Testis (tissue), 5 donors: ENCODE results near the gene WRAP73. TPM values are rescaled to one million over a fixed set of nuclear protein-coding genes. Genes with fewer than 3 reads are reported as not detected.
A peak's percentile ranks its signal among the peaks of the same experiment; 100 is the strongest.

Source experiments
- DNase-seq: peaks from one replicate; pipeline ENCODE4 v3.0.0-alpha.2; 2019
- H3K27ac ChIP-seq, 2 donors: fragments of 200-600 bp; sonication (generic); one replicate each; pipeline ENCODE4 v1.5.1; 2019
- H3K27me3 ChIP-seq: fragments of 200-600 bp; sonication (generic); one replicate; pipeline ENCODE4 v1.5.1; 2019
- H3K36me3 ChIP-seq: fragments of 200-600 bp; sonication (generic); one replicate; pipeline ENCODE4 v1.5.1; 2017; ENCODE audit warnings: low read depth; ENCODE audit errors: missing control alignments
- H3K4me1 ChIP-seq: fragments of 200-600 bp; sonication (generic); one replicate; pipeline ENCODE4 v1.5.1; 2019
- H3K4me3 ChIP-seq, 2 donors: fragments of 200-600 bp; sonication (generic); one replicate each; pipeline ENCODE4 v1.5.1; 2017 to 2019
- H3K9me3 ChIP-seq: fragments of 200-600 bp; sonication (generic); one replicate; pipeline ENCODE4 v1.5.1; 2017
- POLR2A ChIP-seq: fragments of 450-650 bp; IDR thresholded peaks from one replicate; pipeline ENCODE4 v1.6.1; 2017; ENCODE audit warnings: antibody characterized with exemption, mild to moderate bottlenecking, moderate library complexity
- WGBS, 2 donors: methylation state at CpG; one replicate each; pipeline ENCODE4 v1.1.5; 2018; 5-methylcytosine and 5-hydroxymethylcytosine counted together
- intact Hi-C: fragments of 100-400 bp; cut with DNase I; formaldehyde crosslinking; loops from one replicate; pipeline ENCODE4 v1.15.1; 2023; ENCODE audit warnings: low total_unique reads
- long read RNA-seq, 2 donors: transcript quantifications; one replicate each; lab custom pipeline, GENCODE V29; 2026
- polyA plus RNA-seq: library from polyadenylated mRNA; stranded (reverse); fragments of 350-450 nt; fragmentation: Illumina TruSeq; extraction: RNeasy Lipid Tissue Mini Kit (QIAGEN cat#74804); gene quantifications from one replicate; pipeline ENCODE4 v1.2.3, GENCODE V29; 2014; ENCODE audit warnings: low read depth, low replicate concordance; ENCODE audit not compliant: insufficient read depth
- total RNA-seq, 2 donors: library from RNA; depleted of rRNA; stranded (reverse); fragments of >200 nt; gene quantifications; one replicate each; pipeline ENCODE4 v1.2.3, GENCODE V29; 2016
- TF ChIP-seq, protein P1 (sequence below), 3 experiments: fragments of 450-650 bp in 2 of 3; fragments of 200-600 bp in 1 of 3; sonication (generic) in 1 of 3; IDR thresholded peaks; one replicate each; pipeline ENCODE4 v1.5.1; 2016 to 2019; ENCODE audit warnings: antibody characterized with exemption in 3 of 3, mild to moderate bottlenecking in 2 of 3, moderate library complexity in 1 of 3

WRAP73 gene, protein sequence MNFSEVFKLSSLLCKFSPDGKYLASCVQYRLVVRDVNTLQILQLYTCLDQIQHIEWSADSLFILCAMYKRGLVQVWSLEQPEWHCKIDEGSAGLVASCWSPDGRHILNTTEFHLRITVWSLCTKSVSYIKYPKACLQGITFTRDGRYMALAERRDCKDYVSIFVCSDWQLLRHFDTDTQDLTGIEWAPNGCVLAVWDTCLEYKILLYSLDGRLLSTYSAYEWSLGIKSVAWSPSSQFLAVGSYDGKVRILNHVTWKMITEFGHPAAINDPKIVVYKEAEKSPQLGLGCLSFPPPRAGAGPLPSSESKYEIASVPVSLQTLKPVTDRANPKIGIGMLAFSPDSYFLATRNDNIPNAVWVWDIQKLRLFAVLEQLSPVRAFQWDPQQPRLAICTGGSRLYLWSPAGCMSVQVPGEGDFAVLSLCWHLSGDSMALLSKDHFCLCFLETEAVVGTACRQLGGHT
- total RNA-seq (10 to 100 TPM; 26.1 to 34.2 TPM), polyA plus RNA-seq (32.5 TPM)
- long read RNA-seq, donor 1, transcript WRAP73-201 (12 exons, 1,665 nt), result major isoform, 8 of 24 reads
- long read RNA-seq, donor 1, partial matches to known transcripts, result 14 of 24 reads
- long read RNA-seq, donor 1, other reads (novel, unspliced or antisense), result 0 of 24 reads
- long read RNA-seq, donor 2, transcript WRAP73-201 (12 exons, 1,665 nt), result major isoform, 7 of 25 reads
- long read RNA-seq, donor 2, partial matches to known transcripts, result 15 of 25 reads
- long read RNA-seq, donor 2, other reads (novel, unspliced or antisense), result 0 of 25 reads

DNA sequence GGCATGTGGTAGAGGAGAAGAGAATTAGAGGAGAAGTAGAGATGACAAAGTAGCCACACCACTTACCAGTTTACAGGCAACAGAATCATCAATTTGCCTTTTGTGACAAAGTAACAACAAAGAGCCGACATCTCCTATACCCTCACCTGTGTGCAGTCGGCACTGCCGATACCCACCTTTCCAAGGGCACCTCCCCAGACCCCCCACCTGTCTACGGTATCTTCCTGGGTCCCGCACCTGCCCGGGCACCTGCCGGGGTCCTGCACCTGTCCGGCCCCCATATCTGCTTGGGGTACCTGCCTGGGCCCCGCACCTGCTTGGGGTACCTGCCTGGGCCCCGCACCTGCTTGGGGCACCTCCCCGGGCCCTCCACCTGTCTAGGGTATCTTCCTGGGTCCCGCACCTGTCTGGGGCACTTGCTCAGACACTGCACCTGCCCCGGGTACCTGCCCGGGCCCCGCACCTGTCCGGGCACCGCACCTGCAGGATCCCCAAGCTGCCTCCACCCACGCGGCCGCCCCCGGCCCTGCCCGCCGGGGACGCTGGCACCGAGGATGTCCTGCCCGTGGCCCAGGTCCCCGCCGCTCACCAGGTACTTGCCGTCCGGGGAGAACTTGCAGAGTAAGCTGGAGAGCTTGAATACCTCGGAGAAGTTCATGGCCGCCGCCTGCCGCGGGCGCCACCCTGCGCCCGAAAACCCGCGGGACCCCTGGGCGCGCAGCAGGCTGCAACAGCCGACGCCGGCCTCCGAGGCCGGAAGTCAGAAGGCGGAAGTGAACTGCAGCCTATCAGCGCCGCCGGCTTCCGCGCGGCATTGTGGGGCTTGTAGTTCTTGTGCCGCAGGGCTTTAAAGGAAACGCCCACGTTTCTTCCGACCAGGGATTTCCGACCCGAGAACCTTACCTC, at the start of gene WRAP73:
Gene WRAP73 (minus strand): TSS at position 762 of the 906 bp plus-strand sequence. CDS start 104 bp downstream, at position 658.
- peak; percentile 56 for TF ChIP-seq POLR2A
- TF ChIP-seq, protein P1, sequence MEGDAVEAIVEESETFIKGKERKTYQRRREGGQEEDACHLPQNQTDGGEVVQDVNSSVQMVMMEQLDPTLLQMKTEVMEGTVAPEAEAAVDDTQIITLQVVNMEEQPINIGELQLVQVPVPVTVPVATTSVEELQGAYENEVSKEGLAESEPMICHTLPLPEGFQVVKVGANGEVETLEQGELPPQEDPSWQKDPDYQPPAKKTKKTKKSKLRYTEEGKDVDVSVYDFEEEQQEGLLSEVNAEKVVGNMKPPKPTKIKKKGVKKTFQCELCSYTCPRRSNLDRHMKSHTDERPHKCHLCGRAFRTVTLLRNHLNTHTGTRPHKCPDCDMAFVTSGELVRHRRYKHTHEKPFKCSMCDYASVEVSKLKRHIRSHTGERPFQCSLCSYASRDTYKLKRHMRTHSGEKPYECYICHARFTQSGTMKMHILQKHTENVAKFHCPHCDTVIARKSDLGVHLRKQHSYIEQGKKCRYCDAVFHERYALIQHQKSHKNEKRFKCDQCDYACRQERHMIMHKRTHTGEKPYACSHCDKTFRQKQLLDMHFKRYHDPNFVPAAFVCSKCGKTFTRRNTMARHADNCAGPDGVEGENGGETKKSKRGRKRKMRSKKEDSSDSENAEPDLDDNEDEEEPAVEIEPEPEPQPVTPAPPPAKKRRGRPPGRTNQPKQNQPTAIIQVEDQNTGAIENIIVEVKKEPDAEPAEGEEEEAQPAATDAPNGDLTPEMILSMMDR (IDR thresholded peaks at IDR 0.05), result no peak
- H3K4me3 ChIP-seq, result peak within 1 kb of the TSS; percentile 63 to 94
- H3K4me1 ChIP-seq, result no peaks in the 10 kb centered on the region
- no peak within 1 kb of the TSS for H3K27ac ChIP-seq
- no peaks in the 10 kb centered on the region for H3K27me3 ChIP-seq
- DNase-seq, result peak; percentile 95
- no peaks in the 10 kb centered on the region for H3K36me3 ChIP-seq
- no peaks in the 10 kb centered on the region for H3K9me3 ChIP-seq
- 2 to 8% methylated on average over 14 to 59 of the region's 60 CpGs for WGBS, 2 donors
- intact Hi-C loops, result no loop called here

DNA sequence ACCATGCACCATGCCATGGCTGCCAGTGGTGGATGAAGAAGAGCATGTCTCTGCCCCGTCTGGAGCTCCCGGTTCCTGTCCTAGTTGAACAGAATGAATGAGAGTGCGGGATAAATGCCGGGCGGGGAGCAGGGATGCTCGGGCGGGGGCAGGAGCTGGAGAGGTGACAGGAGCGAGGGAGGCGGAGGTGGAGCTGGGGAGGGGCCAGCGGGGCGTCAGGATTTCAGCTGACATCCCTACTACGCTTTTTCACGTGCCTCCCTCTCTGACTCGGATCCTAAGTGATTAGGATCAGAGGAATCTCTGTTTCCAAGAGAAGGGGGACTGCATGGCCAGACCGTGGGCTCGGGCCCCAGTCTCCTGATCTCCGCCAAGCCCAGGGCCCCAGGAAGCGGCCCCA, 49.7 kb upstream of the WRAP73 start:
- DNase-seq, result no peak
- Histone ChIP-seq H3K4me1 (no peaks in the 10 kb centered on the region), H3K4me3 (no peak overlapping the region), H3K36me3 (no peaks in the 10 kb centered on the region), H3K27ac (no peak overlapping the region), H3K27me3 (no peaks in the 10 kb centered on the region), H3K9me3 (no peaks in the 10 kb centered on the region)
- TF ChIP-seq, protein P1 (IDR thresholded peaks at IDR 0.05), result no peak
- no peak for TF ChIP-seq POLR2A
- intact Hi-C loops, result no loop called here
- WGBS, 2 donors, result 57 to 71% methylated on average over 15 to 18 of the region's 18 CpGs

DNA sequence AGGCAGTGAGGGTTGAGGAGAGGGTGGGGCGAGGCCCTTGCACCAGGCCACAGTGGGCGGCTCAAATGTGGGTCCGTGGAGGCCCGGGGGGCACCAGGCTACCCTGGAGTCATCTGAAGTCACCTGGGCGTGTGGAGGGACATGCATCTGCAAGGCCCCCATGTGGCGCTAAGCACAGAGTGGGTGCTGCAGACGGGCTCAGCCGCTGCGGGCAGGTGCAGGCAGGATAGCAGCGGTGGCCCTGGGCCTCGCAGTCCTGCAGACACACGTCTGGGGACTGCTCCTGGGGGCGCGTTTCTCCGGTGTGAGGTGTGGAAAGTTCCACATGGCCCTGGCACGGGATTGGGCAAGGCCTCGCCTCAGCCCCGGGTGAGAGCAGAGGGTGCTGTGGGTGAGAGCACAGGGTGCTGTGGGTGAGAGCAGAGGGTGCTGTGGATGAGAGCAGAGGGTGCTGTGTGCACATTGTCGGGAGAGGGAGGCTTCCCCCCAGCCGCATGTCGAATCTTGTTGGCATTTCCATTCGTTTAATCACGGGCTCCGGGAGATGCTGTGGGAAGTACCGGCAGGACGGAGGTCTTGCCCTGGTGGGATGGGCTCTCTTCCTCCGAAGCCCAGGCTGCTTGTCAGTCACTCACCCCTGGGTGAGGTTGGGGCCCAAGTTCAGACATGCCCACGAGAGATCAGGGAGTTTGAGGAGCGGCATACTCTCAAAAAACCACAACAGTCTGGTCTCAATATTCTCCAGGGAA, 48.9 kb upstream of the WRAP73 start:
- Histone ChIP-seq H3K9me3 (no peaks in the 10 kb centered on the region), H3K36me3 (no peaks in the 10 kb centered on the region), H3K27me3 (no peaks in the 10 kb centered on the region), H3K4me1 (no peaks in the 10 kb centered on the region), H3K27ac (no peak overlapping the region), H3K4me3 (no peak overlapping the region)
- TF ChIP-seq POLR2A, result no peak
- TF ChIP-seq, protein P1 (IDR thresholded peaks at IDR 0.05), result no peak
- 87 to 93% methylated on average over 19 to 29 of the region's 29 CpGs for WGBS, 2 donors
- intact Hi-C loops, result no loop called here
- DNase-seq, result no peak

DNA sequence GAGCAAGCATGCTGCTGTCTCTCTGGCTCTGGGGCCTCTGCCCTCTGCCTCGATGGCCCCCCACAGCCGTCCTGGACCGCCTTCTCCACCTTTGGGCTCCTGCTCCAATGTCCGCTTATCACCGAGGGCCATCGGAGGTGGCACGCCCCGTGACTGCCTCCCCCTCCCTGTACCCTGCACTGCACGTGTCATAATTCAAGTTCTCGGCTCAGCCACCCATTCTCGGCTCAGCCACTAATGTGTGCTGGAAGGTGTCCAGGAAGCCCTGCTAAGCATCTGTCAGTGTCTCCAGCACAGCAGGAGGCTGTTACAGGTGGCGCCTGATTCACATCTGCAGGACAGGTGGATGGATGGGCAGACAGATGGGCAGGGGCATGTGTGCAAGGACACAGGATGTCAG, 47.9 kb upstream of the WRAP73 start:
- no peak for TF ChIP-seq POLR2A
- TF ChIP-seq, protein P1 (IDR thresholded peaks at IDR 0.05), result no peak
- H3K27me3 ChIP-seq, result no peaks in the 10 kb centered on the region
- WGBS, 2 donors, result 72 to 90% methylated on average over 2 to 12 of the region's 12 CpGs
- no peak overlapping the region for H3K4me3 ChIP-seq
- DNase-seq, result no peak
- no peaks in the 10 kb centered on the region for H3K36me3 ChIP-seq
- intact Hi-C loops, result no loop called here
- H3K4me1 ChIP-seq, result no peaks in the 10 kb centered on the region
- no peak overlapping the region for H3K27ac ChIP-seq
- H3K9me3 ChIP-seq, result no peaks in the 10 kb centered on the region
